ENCODE data around the gene SFI1. TPM values are rescaled to one million over a fixed set of nuclear protein-coding genes. Genes with fewer than 3 reads are reported as not detected.
A peak's percentile ranks its signal among the peaks of the same experiment; 100 is the strongest.

The SFI1 gene
- total RNA-seq, 2 experiments from 2014 or later = 281 to 291 TPM

- CTCF ChIA-PET = no interaction called here
- peaks cover 63% of the 10 kb centered on the region for H3K36me3 ChIP-seq (ENCODE audit: insufficient read depth, low read length)
Observed at GRCh38 chr22:31578171-31578570, 81.8 kb downstream of the SFI1 start.

GRCh38 chr22:31579835-31580242, 83.5 kb downstream of the SFI1 start:
- intact Hi-C loops (cut with DNase I, micrococcal nuclease) = no loop called here
- POLR2A ChIA-PET = no interaction called here
- H3K36me3 Mint-ChIP-seq (ENCODE audit: low read depth) = peaks cover 75% of the 10 kb centered on the region

More at GRCh38 chr22:31578171-31578570, 81.8 kb downstream of the SFI1 start:
- H3K9me3 Mint-ChIP-seq = no peaks in the 10 kb centered on the region
- Histone ChIP-seq H3K4me3 (ENCODE audit: low read length) (no peak overlapping the region), H3K27me3 (ENCODE audit: control insufficient read depth in 1 of 2, insufficient read depth in 2 of 2, low read length in 2 of 2) (no peaks in the 10 kb centered on the region), H3K4me1 (ENCODE audit: insufficient read depth, low read length) (peaks cover 5% of the 10 kb centered on the region), H3K27ac (ENCODE audit: low read depth in 1 of 2, low read length in 2 of 2) (no peak overlapping the region), H3K9me3 (ENCODE audit: control insufficient read depth in 1 of 2, insufficient read depth in 1 of 2, low read length in 2 of 2) (no peaks in the 10 kb centered on the region)
- no peak for ATAC-seq (ENCODE audit: poor library complexity)
- no peak overlapping the region for H3K27ac Mint-ChIP-seq
- TF ChIP-seq, protein P1, sequence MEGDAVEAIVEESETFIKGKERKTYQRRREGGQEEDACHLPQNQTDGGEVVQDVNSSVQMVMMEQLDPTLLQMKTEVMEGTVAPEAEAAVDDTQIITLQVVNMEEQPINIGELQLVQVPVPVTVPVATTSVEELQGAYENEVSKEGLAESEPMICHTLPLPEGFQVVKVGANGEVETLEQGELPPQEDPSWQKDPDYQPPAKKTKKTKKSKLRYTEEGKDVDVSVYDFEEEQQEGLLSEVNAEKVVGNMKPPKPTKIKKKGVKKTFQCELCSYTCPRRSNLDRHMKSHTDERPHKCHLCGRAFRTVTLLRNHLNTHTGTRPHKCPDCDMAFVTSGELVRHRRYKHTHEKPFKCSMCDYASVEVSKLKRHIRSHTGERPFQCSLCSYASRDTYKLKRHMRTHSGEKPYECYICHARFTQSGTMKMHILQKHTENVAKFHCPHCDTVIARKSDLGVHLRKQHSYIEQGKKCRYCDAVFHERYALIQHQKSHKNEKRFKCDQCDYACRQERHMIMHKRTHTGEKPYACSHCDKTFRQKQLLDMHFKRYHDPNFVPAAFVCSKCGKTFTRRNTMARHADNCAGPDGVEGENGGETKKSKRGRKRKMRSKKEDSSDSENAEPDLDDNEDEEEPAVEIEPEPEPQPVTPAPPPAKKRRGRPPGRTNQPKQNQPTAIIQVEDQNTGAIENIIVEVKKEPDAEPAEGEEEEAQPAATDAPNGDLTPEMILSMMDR (IDR thresholded peaks at IDR 0.05) = no peak
- no peak overlapping the region for H3K4me3 Mint-ChIP-seq
- POLR2A ChIA-PET = interaction anchor here (0.6 to 0.8 kb wide), 2 partner anchors 8 to 167 kb away, joined by 3 to 4 read pairs; no protein-coding TSS in a partner anchor
- DNase-seq = no peak
- peaks cover 73% of the 10 kb centered on the region for H3K36me3 Mint-ChIP-seq (ENCODE audit: low read depth)
- peaks cover 7% of the 10 kb centered on the region for H3K4me1 Mint-ChIP-seq (ENCODE audit: low read depth)
- intact Hi-C loops (cut with DNase I, micrococcal nuclease) = no loop called here
- H3K27me3 Mint-ChIP-seq = no peaks in the 10 kb centered on the region

GRCh38 chr22:31583861-31584485, 87.6 kb downstream of the SFI1 start:
- H3K36me3 Mint-ChIP-seq (ENCODE audit: low read depth) = peaks cover 79% of the 10 kb centered on the region
- ATAC-seq (ENCODE audit: poor library complexity) (no peak), DNase-seq (no peak)
- H3K27me3 Mint-ChIP-seq = no peaks in the 10 kb centered on the region
- H3K27ac Mint-ChIP-seq = peak overlapping the region; percentile 90
- H3K4me1 Mint-ChIP-seq (ENCODE audit: low read depth) = peaks cover 40% of the 10 kb centered on the region
- TF ChIP-seq, protein P1 (IDR thresholded peaks at IDR 0.05) = no peak
- CTCF ChIA-PET = no interaction called here
- Histone ChIP-seq H3K27ac (ENCODE audit: low read depth in 1 of 2, low read length in 2 of 2) (peak overlapping the region in 1 of 2 donors; percentile 49), H3K27me3 (ENCODE audit: control insufficient read depth in 1 of 2, insufficient read depth in 2 of 2, low read length in 2 of 2) (no peaks in the 10 kb centered on the region), H3K36me3 (ENCODE audit: insufficient read depth, low read length) (peaks cover 58% of the 10 kb centered on the region), H3K9me3 (ENCODE audit: control insufficient read depth in 1 of 2, insufficient read depth in 1 of 2, low read length in 2 of 2) (no peaks in the 10 kb centered on the region), H3K4me3 (ENCODE audit: low read length) (no peak overlapping the region), H3K4me1 (ENCODE audit: insufficient read depth, low read length) (peaks cover 35% of the 10 kb centered on the region)
- no peaks in the 10 kb centered on the region for H3K9me3 Mint-ChIP-seq
- POLR2A ChIA-PET = interaction anchor here (1.1 kb wide), 1 partner anchor 88 kb away, joined by 3 read pairs; the partner anchor contains the start of gene SFI1
- intact Hi-C loops (cut with DNase I, micrococcal nuclease) = no loop called here
- H3K4me3 Mint-ChIP-seq = peak overlapping the region; percentile 49

More at GRCh38 chr22:31579835-31580242, 83.5 kb downstream of the SFI1 start:
- Histone ChIP-seq H3K4me1 (ENCODE audit: insufficient read depth, low read length) (peaks cover 16% of the 10 kb centered on the region), H3K27ac (ENCODE audit: low read depth in 1 of 2, low read length in 2 of 2) (no peak overlapping the region), H3K4me3 (ENCODE audit: low read length) (no peak overlapping the region), H3K36me3 (ENCODE audit: insufficient read depth, low read length) (peaks cover 55% of the 10 kb centered on the region), H3K27me3 (ENCODE audit: control insufficient read depth in 1 of 2, insufficient read depth in 2 of 2, low read length in 2 of 2) (no peaks in the 10 kb centered on the region), H3K9me3 (ENCODE audit: control insufficient read depth in 1 of 2, insufficient read depth in 1 of 2, low read length in 2 of 2) (no peaks in the 10 kb centered on the region)
- Mint-ChIP-seq H3K9me3 (no peaks in the 10 kb centered on the region), H3K27ac (no peak overlapping the region), H3K4me1 (ENCODE audit: low read depth) (peaks cover 23% of the 10 kb centered on the region), H3K4me3 (no peak overlapping the region), H3K27me3 (no peaks in the 10 kb centered on the region)
- TF ChIP-seq, protein P1 (IDR thresholded peaks at IDR 0.05) = no peak
- DNase-seq (no peak), ATAC-seq (ENCODE audit: poor library complexity) (no peak)
- CTCF ChIA-PET = no interaction called here

Data from CD4-positive, alpha-beta T cell (primary cell).